HG03520 (cell line): ENCODE measurements around the gene TSC22D4.

Experiments
- ATAC-seq: cut with Tn5 transposase; IDR thresholded peaks from one replicate; pipeline ENCODE4 v1.9.1; 2021; ENCODE audit warnings: mild to moderate bottlenecking, moderate library complexity; ENCODE audit not compliant: unreplicated experiment

Gene TSC22D4

DNA sequence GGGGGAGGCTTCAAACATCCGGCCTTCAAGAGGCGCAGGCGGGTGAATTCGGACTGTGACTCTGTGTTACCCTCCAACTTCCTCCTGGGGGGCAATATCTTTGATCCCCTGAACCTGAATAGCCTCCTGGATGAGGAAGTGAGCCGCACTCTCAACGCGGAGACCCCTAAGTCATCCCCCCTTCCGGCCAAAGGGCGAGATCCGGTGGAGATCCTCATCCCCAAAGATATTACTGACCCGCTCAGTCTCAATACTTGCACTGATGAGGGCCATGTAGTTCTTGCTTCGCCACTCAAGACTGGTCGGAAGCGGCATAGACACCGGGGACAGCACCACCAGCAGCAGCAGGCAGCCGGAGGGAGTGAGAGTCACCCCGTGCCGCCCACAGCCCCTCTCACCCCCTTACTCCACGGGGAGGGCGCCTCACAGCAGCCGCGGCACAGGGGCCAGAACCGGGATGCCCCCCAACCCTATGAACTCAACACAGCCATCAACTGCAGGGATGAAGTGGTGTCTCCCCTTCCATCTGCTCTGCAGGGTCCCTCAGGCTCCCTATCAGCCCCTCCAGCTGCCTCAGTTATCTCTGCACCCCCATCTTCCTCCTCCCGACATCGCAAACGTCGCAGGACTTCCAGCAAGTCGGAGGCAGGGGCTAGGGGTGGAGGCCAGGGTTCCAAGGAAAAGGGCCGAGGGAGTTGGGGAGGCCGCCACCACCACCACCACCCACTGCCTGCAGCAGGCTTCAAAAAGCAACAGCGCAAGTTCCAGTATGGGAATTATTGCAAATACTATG is 48.3 kb downstream of the TSC22D4 start:
- ATAC-seq, result no peak

DNA sequence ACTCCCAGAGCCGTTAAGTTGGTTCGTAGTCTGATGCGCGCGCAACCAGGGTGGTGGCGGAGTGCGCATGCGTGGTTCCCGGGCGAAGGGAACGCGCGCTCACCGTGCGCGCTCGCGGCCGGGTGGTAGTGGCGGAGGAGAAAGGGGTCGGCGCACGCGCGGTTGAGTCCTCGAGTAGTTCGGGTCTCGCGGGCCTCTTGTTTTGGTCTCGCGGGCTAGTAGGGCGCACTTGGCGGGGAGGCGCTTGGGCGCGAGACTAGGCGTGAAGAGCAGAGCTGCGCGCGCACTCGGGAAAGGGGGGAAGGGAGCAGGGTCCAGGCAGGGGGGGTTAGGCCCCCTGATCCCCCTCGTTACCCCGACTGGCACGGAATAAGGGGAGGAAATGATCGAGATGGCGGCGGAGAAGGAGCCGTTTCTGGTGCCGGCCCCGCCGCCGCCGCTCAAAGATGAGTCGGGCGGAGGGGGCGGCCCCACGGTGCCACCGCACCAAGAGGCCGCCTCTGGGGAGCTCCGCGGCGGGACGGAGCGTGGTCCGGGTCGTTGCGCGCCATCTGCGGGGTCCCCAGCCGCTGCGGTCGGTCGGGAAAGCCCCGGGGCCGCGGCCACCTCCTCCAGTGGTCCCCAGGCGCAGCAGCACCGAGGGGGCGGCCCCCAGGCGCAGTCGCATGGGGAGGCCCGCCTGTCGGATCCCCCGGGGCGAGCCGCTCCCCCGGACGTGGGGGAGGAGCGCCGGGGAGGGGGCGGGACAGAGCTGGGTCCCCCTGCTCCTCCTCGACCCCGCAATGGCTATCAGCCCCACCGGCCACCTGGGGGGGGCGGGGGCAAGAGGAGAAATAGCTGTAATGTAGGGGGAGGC is 49.1 kb downstream of the TSC22D4 start, which contains the start of gene MEPCE:
MEPCE (plus strand) TSS at position 195 of the 856 bp plus-strand sequence; CDS start at position 383, 188 bp downstream.
- peak; percentile 32 for ATAC-seq

DNA sequence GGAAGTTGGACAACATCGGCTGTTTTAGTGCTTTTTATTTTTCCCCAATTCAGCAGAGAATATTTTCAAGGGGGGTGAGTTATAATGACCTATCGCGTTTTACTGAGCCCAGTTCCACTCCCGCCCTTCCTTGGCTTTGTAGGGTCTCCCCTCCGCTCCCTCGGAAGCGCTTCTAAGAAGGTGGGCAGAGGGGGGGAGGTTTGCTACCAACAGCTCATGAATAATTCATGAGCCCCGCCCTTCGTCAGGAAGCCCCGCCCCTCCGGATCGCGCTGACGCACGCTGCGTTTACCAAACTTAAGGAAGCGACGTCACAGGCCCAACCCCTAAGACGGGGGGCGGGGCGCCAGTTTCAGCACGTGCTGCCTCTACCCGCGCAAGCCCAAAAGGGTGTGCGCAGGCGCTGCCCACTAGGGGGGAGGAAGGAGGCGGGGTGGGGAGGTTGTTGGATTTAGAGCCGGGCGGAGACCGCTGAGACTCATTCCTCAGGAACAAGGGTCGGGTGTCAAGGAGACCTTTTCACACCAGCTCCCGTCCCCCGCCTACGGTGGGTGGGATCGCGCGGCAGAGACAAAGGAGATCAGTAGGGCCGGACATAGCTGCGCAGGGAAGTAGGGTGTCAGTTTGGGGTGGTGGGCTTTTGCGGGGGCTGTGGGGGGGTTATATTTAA is 49.9 kb downstream of the TSC22D4 start:
- ATAC-seq, result peak; percentile 34

- peak; percentile 39 for ATAC-seq
Observed at GRCh38 chr7:100428199-100428966, 50.6 kb downstream of the TSC22D4 start, which contains the start of gene ZCWPW1. Gene ZCWPW1 (minus strand): TSS chr7:100428703. CDS start chr7:100420649, 8,054 bp downstream.

- no peak for ATAC-seq
Observed at GRCh38 chr7:100427762-100428198, 51.2 kb downstream of the TSC22D4 start.

GRCh38 chr7:100426516-100426915 is 52.5 kb downstream of the TSC22D4 start:
- no peak for ATAC-seq

GRCh38 chr7:100425347-100425746 is 53.7 kb downstream of the TSC22D4 start:
- no peak for ATAC-seq

GRCh38 chr7:100423315-100423714 is 55.7 kb downstream of the TSC22D4 start:
- ATAC-seq, result no peak

DNA sequence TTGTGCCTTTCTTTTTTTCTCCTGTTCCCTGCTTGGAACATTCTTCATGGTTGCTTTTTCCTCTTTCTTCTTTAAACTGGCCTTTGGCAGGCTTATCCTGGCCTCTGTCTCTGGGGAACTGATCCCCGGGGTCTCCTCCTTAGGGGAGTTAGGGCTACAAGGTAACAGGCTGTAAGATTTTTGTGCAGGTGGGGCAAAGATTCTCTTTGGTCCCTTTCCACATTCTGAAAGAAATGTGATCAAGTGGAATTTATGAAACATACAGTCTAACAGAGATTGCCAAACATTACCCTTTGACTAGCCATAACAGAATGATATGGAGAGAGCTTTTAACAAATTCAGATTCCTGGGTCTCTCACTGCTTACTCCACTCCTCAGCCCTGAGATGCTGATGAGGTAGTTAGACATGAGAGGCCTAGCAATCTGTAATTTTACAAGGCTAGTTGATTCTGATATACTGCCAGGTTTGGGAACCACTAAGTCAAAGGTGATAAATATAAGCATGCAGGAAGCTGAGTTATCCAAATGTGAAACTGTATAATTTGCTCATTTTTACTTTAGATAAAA is 59.3 kb downstream of the TSC22D4 start:
- no peak for ATAC-seq

DNA sequence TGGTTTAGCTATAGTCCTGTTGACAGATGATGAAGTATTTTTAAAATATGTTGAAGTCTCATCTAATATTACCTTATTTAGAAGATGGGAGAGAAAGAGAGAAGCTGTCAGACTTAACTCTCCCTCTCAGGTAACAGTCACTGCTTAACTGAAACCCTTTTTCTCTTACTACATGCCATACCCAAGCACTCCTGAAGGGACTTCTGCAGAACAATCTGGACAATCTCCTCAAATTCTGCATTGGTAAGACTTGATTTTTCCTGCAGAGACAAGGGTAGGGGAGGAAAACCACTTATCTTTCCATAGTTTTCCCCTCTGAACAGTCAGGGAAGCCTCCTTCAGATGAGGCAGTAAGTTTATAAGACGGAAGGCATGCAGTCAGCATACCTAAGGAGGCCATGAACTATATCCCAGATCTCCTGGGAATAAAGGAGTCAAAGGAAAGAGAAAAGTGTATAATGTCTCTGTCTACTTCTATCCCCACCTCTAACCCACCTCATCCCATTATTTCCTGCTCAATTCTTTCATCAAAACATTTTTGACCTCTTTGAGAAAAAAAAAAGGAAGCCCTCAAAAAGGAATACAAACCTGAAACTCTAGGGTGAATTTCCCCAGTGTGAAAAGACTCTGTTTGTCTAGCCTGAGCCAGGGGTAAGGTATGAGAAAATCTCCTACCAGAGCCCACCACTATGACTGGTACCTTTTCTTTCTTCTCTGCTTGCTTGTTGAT is 59.9 kb downstream of the TSC22D4 start:
- ATAC-seq, result no peak
